GM12874 (cell line): ENCODE measurements around the gene GTF3C4.

Experiments used
- CTCF ChIP-seq: IDR thresholded peaks from 2 replicates; pipeline ENCODE4 v1.5.1; 2011; ENCODE audit warnings: low read depth, mild to moderate bottlenecking, control low read depth, low read length, moderate library complexity; ENCODE audit not compliant: insufficient read depth

The GTF3C4 gene

GRCh38 chr9:132732326-132733259 lies 62.3 kb downstream of the GTF3C4 start:
- no peak for TF ChIP-seq CTCF

GRCh38 chr9:132733260-132733815 lies 63.1 kb downstream of the GTF3C4 start:
- no peak for TF ChIP-seq CTCF

DNA sequence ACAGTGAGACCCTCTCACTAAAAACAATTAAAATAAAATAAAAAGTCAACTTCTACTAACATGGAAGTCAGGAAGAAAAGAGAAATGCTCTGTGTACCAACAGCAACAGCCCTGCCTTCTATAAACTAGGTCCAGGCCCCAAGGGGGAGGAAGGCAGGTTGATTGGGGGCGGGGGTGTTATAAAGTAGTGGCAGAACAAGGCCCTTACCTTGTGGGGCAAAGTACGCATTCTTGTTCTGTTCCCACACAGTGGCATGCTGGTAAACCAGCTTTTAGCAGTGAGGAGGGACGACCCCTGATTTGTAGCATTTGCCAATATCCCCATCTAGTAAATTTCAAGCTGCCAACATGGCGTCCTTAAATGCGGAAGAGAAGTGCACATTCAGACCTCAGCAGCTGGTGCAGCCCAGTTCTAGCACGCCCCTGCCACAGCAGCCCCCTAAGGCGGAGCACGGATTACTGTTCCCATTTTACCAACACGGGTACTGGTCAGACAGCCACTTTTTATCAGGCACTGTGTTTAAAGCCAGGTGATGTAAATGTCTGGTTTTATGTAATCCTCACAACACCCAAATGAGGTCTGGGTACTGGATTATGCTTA lies 69.5 kb downstream of the GTF3C4 start:
- no peak for TF ChIP-seq CTCF

DNA sequence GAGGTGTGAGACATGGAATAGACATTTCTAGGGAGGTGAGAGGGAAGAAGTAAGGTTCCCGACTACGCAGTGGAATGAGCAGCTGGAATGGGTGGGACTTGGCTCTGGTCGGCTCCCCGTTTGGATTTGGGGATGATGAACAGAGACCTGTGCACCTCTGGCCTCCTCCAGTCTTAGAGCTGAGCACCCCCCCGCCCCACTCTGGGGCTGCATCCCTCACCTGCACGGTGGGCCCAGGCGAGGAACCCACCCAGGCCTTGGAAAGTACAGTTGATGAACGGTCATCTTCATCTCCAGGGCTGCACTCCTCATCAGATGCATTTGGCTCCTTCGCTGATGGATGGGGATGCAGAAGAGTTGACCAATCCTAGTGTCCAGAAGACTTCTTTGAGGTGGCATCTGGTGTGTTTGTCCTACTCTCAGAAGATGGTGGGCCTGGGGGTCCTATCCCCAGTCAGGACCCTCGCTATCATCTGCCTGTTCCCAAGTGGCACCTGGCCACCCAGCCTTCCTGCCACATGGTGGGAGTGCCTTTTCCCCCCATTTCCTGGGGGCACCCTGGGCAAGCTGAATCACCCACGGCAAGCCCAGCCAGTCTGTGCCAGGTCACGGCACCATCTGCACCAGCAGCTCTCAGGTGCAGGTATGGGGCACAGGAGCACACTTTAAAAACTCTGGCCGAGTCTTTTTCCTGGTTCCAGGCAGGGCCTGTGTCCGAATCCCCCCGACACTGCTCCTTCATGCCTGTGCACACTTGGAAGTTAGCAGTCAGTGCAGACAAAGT lies 70.5 kb downstream of the GTF3C4 start:
- TF ChIP-seq CTCF: no peak

DNA sequence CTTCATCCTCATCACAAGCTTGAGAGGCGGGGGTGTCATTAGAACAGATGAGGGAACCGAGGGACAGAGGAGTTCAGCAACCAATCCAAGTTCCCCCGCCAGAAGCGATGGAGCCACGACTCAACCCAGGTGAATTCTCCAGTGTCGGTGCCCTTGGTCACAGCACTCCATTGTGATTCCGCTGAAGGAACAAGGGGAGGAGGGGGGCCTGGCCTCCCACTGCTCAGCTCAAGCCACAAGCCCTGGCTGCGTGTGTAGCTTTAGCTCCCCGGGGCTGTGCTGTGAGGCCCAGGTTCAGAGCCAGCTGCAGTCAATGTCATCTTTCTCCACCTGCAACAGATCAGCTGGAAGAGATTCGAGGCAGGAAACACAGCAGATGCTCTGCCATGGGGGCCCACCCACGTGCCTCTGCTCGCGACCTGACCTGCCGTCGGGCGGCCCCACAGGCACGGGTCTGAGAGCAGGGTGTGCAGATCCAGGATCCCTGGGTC lies 72.6 kb downstream of the GTF3C4 start:
- no peak for TF ChIP-seq CTCF

DNA sequence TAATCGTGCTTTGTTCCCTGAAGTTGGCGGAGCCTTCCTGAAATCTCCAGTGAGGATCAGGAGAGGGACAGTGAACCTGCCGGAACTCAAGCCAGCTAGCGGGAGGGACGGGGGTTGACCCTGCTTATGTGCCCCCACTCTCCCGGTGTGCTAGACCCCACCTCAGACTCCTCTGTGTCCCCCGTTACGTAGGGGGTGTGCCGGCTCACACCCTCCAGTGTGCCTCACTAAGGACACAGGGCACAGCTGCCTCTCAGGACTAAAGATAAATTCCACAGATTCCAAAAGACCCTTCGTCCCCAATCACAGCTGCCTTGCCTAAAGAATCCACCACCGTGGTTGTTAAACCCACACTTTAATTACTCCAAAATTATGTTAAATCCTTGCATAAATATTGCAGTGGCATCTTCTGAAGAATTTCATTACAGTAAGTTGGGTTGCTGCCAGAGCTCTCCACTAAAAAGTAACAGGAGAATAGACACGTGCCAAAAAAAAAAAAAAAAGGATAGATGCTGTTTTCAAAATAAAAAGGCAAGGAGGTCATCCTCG lies 73.7 kb downstream of the GTF3C4 start:
- no peak for TF ChIP-seq CTCF
